Endometrial microvascular endothelial cells (primary cell): Measurements from ENCODE around the gene REPS2. TPM values are rescaled to one million over a fixed set of nuclear protein-coding genes. Genes with fewer than 3 reads are reported as not detected.

Experiments used
- in situ Hi-C: cut with HindIII; loops from 2 replicates; pipeline ENCODE4 v1.10.0; 2017; ENCODE audit warnings: low sequenced_read_pairs, low pct_unique_long_range_greater_than_20kb; ENCODE audit errors: inconsistent ontology term
- total RNA-seq: library from RNA; depleted of rRNA; stranded (reverse); fragments of >200 nt; gene quantifications from one replicate; pipeline ENCODE4 v1.2.3, GENCODE V29; 2015; ENCODE audit errors: inconsistent ontology term

The REPS2 gene
- total RNA-seq, 1 donor from 2014 or later: 1.9 TPM

GRCh38 chrX:17025621-17026302 is 79.3 kb downstream of the REPS2 start:
- in situ Hi-C loops: no loop called here

GRCh38 chrX:17027931-17028330 is 81.5 kb downstream of the REPS2 start:
- in situ Hi-C loops: no loop called here

- in situ Hi-C loops: no loop called here
Measured at GRCh38 chrX:17028356-17028755, 81.9 kb downstream of the REPS2 start.

- in situ Hi-C loops: no loop called here
Measured at GRCh38 chrX:17030092-17030491, 83.6 kb downstream of the REPS2 start.

GRCh38 chrX:17030580-17031270 is 84.3 kb downstream of the REPS2 start:
- in situ Hi-C loops: no loop called here

GRCh38 chrX:17031827-17032226 is 85.4 kb downstream of the REPS2 start:
- in situ Hi-C loops: no loop called here

GRCh38 chrX:17032351-17032750 is 85.9 kb downstream of the REPS2 start:
- in situ Hi-C loops: no loop called here

GRCh38 chrX:17033225-17033624 is 86.8 kb downstream of the REPS2 start:
- in situ Hi-C loops: no loop called here

- in situ Hi-C loops: no loop called here
Measured at GRCh38 chrX:17035111-17035510, 88.7 kb downstream of the REPS2 start.

GRCh38 chrX:17036171-17036961 is 89.9 kb downstream of the REPS2 start:
- in situ Hi-C loops: no loop called here

- in situ Hi-C loops: no loop called here
Measured at GRCh38 chrX:17038277-17038676, 91.8 kb downstream of the REPS2 start.

- in situ Hi-C loops: no loop called here
Measured at GRCh38 chrX:17038681-17039161, 92.3 kb downstream of the REPS2 start.

- in situ Hi-C loops: no loop called here
Measured at GRCh38 chrX:17039826-17040225, 93.4 kb downstream of the REPS2 start.

GRCh38 chrX:17040711-17041110 is 94.3 kb downstream of the REPS2 start:
- in situ Hi-C loops: no loop called here

GRCh38 chrX:17042037-17042436 is 95.6 kb downstream of the REPS2 start:
- in situ Hi-C loops: no loop called here

GRCh38 chrX:17046478-17047097 is 100.1 kb downstream of the REPS2 start:
- in situ Hi-C loops: no loop called here

- in situ Hi-C loops: no loop called here
Measured at GRCh38 chrX:17047224-17047623, 100.8 kb downstream of the REPS2 start.

GRCh38 chrX:17052210-17052609 is 105.8 kb downstream of the REPS2 start:
- in situ Hi-C loops: no loop called here

GRCh38 chrX:17052793-17053192 is 106.3 kb downstream of the REPS2 start:
- in situ Hi-C loops: no loop called here
